AG08396 (cell line): ENCODE measurements around the gene TBC1D22A.
"Not testable (repeated sequence)": the region's sequence is repeated elsewhere in the genome, so short reads cannot be mapped to it uniquely, and the experiment has no call there.

ENCODE experiments used
- DNase-seq: peaks from one replicate; pipeline ENCODE4 v3.0.0; 2012; ENCODE audit warnings: low spot score, mixed read lengths

The TBC1D22A gene

GRCh38 chr22:47156352-47157092, 394.1 kb downstream of the TBC1D22A start:
- DNase-seq = no peak

GRCh38 chr22:47157093-47157420, 394.6 kb downstream of the TBC1D22A start:
- DNase-seq = no peak

GRCh38 chr22:47157486-47158270, 395.2 kb downstream of the TBC1D22A start:
- no peak for DNase-seq

GRCh38 chr22:47158457-47158856, 396.0 kb downstream of the TBC1D22A start:
- no peak for DNase-seq

GRCh38 chr22:47159592-47159991, 397.1 kb downstream of the TBC1D22A start:
- DNase-seq = no peak

GRCh38 chr22:47160141-47160541, 397.7 kb downstream of the TBC1D22A start:
- DNase-seq = no peak

GRCh38 chr22:47160781-47161520, 398.5 kb downstream of the TBC1D22A start:
- no peak for DNase-seq

- no peak for DNase-seq
Observed at GRCh38 chr22:47161631-47162030, 399.2 kb downstream of the TBC1D22A start.

- DNase-seq = no peak
Observed at GRCh38 chr22:47162865-47163264, 400.4 kb downstream of the TBC1D22A start.

- DNase-seq = no peak
Observed at GRCh38 chr22:47163481-47163855, 401.0 kb downstream of the TBC1D22A start.

- no peak for DNase-seq
Observed at GRCh38 chr22:47163856-47164513, 401.5 kb downstream of the TBC1D22A start.

- DNase-seq = no peak
Observed at GRCh38 chr22:47164514-47165337, 402.3 kb downstream of the TBC1D22A start.

GRCh38 chr22:47165338-47166032, 403.0 kb downstream of the TBC1D22A start:
- no peak for DNase-seq

GRCh38 chr22:47166033-47166404, 403.6 kb downstream of the TBC1D22A start:
- no peak for DNase-seq

- no peak for DNase-seq
Observed at GRCh38 chr22:47166446-47167016, 404.1 kb downstream of the TBC1D22A start.

- no peak for DNase-seq
Observed at GRCh38 chr22:47167056-47167455, 404.6 kb downstream of the TBC1D22A start.

- DNase-seq = not testable (repeated sequence)
Observed at GRCh38 chr22:47167921-47168320, 405.5 kb downstream of the TBC1D22A start.

- DNase-seq = no peak
Observed at GRCh38 chr22:47168441-47168840, 406.0 kb downstream of the TBC1D22A start.

- DNase-seq = peak; percentile 61
Observed at GRCh38 chr22:47168900-47169800, 406.7 kb downstream of the TBC1D22A start.

GRCh38 chr22:47169801-47170140, 407.3 kb downstream of the TBC1D22A start:
- no peak for DNase-seq
